ENCODE data around the gene ACAD10.

DNA sequence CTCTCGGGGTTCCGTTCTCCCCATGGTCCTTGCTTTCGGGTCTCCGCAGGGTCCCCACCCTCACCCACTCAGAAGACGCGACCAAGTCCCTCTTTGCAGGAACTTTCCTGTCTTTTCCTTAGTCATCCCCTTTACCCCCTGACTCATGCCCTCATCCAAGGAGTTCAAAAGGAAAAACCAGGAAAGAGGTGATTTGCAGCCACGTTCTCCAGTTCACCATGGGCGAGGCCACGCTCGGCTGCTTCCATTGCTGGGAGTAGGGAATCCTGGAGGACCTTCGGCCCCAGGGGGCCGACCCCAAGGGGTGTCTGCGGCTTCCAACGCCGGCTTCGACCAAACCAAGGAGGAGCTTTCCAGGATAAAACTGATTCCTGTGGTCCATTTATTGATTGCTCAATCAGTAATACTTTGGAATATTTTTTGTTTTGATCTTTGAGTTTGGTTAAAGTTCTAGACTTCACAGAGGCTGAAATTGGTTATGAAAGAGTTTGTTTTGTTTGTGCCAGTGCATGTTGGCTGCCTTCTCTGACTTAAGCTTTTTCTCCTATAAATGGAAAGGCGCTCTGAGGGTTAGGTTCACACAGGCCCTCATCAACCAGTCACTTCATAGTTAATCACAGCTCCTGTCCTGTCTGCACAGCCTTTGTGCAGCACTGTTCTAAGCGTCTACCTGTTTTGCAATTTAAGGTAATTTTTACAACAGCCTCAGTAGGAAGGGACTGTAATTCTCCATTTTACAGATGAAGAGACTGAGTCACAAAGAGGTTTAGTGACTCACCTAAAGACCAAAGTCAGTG is 81.7 kb downstream of the ACAD10 start:
- TF ChIP-seq, protein P1, sequence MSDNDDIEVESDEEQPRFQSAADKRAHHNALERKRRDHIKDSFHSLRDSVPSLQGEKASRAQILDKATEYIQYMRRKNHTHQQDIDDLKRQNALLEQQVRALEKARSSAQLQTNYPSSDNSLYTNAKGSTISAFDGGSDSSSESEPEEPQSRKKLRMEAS (IDR thresholded peaks at IDR 0.05), result no peak
- no peak for TF ChIP-seq RAD21 (IDR thresholded peaks at IDR 0.05; ENCODE audit: low read depth)
